Measurements from ENCODE around the gene EFCAB9. TPM values are rescaled to one million over a fixed set of nuclear protein-coding genes. Genes with fewer than 3 reads are reported as not detected.
A peak's percentile ranks its signal among the peaks of the same experiment; 100 is the strongest.

EFCAB9 gene
- total and polyA plus RNA-seq, 2 of the 13 experiments (the other 11 are each of a cell fraction or from before 2014, with no cell fraction given), result not detected

GRCh38 chr5:172188033-172188892 lies 5.7 kb upstream of the EFCAB9 start, which contains the start of gene STK10 (continued):
- TF ChIP-seq, protein P1, sequence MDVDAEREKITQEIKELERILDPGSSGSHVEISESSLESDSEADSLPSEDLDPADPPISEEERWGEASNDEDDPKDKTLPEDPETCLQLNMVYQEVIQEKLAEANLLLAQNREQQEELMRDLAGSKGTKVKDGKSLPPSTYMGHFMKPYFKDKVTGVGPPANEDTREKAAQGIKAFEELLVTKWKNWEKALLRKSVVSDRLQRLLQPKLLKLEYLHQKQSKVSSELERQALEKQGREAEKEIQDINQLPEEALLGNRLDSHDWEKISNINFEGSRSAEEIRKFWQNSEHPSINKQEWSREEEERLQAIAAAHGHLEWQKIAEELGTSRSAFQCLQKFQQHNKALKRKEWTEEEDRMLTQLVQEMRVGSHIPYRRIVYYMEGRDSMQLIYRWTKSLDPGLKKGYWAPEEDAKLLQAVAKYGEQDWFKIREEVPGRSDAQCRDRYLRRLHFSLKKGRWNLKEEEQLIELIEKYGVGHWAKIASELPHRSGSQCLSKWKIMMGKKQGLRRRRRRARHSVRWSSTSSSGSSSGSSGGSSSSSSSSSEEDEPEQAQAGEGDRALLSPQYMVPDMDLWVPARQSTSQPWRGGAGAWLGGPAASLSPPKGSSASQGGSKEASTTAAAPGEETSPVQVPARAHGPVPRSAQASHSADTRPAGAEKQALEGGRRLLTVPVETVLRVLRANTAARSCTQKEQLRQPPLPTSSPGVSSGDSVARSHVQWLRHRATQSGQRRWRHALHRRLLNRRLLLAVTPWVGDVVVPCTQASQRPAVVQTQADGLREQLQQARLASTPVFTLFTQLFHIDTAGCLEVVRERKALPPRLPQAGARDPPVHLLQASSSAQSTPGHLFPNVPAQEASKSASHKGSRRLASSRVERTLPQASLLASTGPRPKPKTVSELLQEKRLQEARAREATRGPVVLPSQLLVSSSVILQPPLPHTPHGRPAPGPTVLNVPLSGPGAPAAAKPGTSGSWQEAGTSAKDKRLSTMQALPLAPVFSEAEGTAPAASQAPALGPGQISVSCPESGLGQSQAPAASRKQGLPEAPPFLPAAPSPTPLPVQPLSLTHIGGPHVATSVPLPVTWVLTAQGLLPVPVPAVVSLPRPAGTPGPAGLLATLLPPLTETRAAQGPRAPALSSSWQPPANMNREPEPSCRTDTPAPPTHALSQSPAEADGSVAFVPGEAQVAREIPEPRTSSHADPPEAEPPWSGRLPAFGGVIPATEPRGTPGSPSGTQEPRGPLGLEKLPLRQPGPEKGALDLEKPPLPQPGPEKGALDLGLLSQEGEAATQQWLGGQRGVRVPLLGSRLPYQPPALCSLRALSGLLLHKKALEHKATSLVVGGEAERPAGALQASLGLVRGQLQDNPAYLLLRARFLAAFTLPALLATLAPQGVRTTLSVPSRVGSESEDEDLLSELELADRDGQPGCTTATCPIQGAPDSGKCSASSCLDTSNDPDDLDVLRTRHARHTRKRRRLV (CRISPR knock-in tag; IDR thresholded peaks at IDR 0.05), result 0 out of 2 replicates have a peak, but pooled peaks have one; percentile 55
- TF ChIP-seq NFKB2 (CRISPR knock-in tag; IDR thresholded peaks at IDR 0.05; ENCODE audit: borderline replicate concordance) (peak; percentile 75; the same call in 1 of the 2 replicates), ZNF264 (CRISPR knock-in tag; IDR thresholded peaks at IDR 0.05) (peak; percentile 77; the same call in 1 of the 2 replicates), GFI1 (CRISPR knock-in tag; IDR thresholded peaks at IDR 0.05; ENCODE audit: borderline replicate concordance) (peak; percentile 28; the same call in 1 of the 2 replicates), ZNF891 (CRISPR knock-in tag; IDR thresholded peaks at IDR 0.05) (peak; percentile 58; the same call in 1 of the 2 replicates), ZNF546 (CRISPR knock-in tag; conservative IDR thresholded peaks at IDR 0.05) (0 out of 2 replicates have a peak, but pooled peaks have one; percentile 58), FOXO1 (CRISPR knock-in tag; IDR thresholded peaks at IDR 0.05) (peak; percentile 26; the same call in 1 of the 2 replicates), CBFB (CRISPR knock-in tag; IDR thresholded peaks at IDR 0.05) (peak; percentile 76), SMC3 (IDR thresholded peaks at IDR 0.05; ENCODE audit: low read length) (peak; percentile 59; the same call in 1 of the 2 replicates), GABPB1 (CRISPR knock-in tag; IDR thresholded peaks at IDR 0.05) (peak; percentile 74), ZNF232 (CRISPR knock-in tag; IDR thresholded peaks at IDR 0.05; ENCODE audit: borderline replicate concordance) (peak; percentile 57; the same call in 1 of the 2 replicates), YY1 (IDR thresholded peaks at IDR 0.05; ENCODE audit: insufficient read depth, insufficient replicate concordance, low read depth, low read length) (peak; percentile 66), ZNF782 (CRISPR knock-in tag; IDR thresholded peaks at IDR 0.05; ENCODE audit: borderline replicate concordance) (no peak), TP53 (CRISPR knock-in tag; conservative IDR thresholded peaks at IDR 0.05) (peak; percentile 61; the same call in 1 of the 2 replicates), ZNF256 (CRISPR knock-in tag; conservative IDR thresholded peaks at IDR 0.05) (0 out of 2 replicates have a peak, but pooled peaks have one; percentile 37), NAIF1 (CRISPR knock-in tag; IDR thresholded peaks at IDR 0.05; ENCODE audit: borderline replicate concordance) (0 out of 2 replicates have a peak, but pooled peaks have one; percentile 41), AHR (CRISPR knock-in tag; IDR thresholded peaks at IDR 0.05) (peak; percentile 92), ELF1 (CRISPR knock-in tag; IDR thresholded peaks at IDR 0.05) (peak; percentile 58; the same call in 1 of the 2 replicates)
